Pancreas (tissue), 10 donors: ENCODE measurements around the gene BMPR2. TPM values are rescaled to one million over a fixed set of nuclear protein-coding genes. Genes with fewer than 3 reads are reported as not detected.
"Not testable (repeated sequence)": the region's sequence is repeated elsewhere in the genome, so short reads cannot be mapped to it uniquely, and the experiment has no call there.

ENCODE experiments used
- ATAC-seq, 4 donors: fragments of 200-7000 bp; cut with Tn5 transposase; one replicate each; pipeline versions ENCODE4 v1.8.0 to v1.9.1; 2020; ENCODE audit warnings: mild to moderate bottlenecking in 4 of 4, moderate library complexity in 4 of 4
- DNase-seq, 6 donors: peaks; one replicate each; pipeline ENCODE4 v3.0.0-alpha.2; 2020
- FAIRE-seq: peaks from 2 replicates; lab custom pipeline; 2012; peaks lifted over from hg19 to GRCh38; lab: Jason Lieb, UNC
- H3K27ac ChIP-seq, 4 donors: fragments of 200-600 bp; sonication (generic); 1 replicate in 3 of 4; 2 replicates in 1 of 4; pipeline versions ENCODE4 v1.5.0 to v1.8.0; 2020
- H3K27me3 ChIP-seq, 4 donors: fragments of 200-600 bp; one replicate each; pipeline ENCODE4 v1.8.0; 2021
- H3K36me3 ChIP-seq, 3 donors: fragments of 200-600 bp; sonication (generic) in 1 of 3; one replicate each; pipeline versions ENCODE4 v1.5.0 to v1.8.0; 2020 to 2021
- H3K4me1 ChIP-seq, 3 donors: fragments of 200-600 bp; one replicate each; pipeline ENCODE4 v1.8.0; 2021
- H3K4me3 ChIP-seq, 4 donors: fragments of 200-600 bp; sonication (generic) in 2 of 4; one replicate each; pipeline versions ENCODE4 v1.5.0 to v1.8.0; 2020 to 2021
- H3K9me3 ChIP-seq, 4 donors: fragments of 200-600 bp; one replicate each; pipeline ENCODE4 v1.8.0; 2021
- WGBS, 2 donors: extraction: QIAGEN DNeasy Blood & Tissue Kit; methylation state at CpG; one replicate each; pipeline ENCODE4 v1.1.7; 2013; 5-methylcytosine and 5-hydroxymethylcytosine counted together
- intact Hi-C, 3 donors: fragments of 100-400 bp; cut with DNase I; formaldehyde crosslinking; loops; one replicate each; pipeline versions ENCODE4 v1.11.1 to v1.14.2; 2022
- polyA plus RNA-seq, 2 donors: library from polyadenylated mRNA; stranded (reverse); fragments of 200-250 nt; gene quantifications; one replicate each; pipeline ENCODE4 v1.2.3, GENCODE V29; 2013
- total RNA-seq, 6 donors: library from RNA; stranded (reverse); fragmentation: NEBNext Ultra II Directional in 4 of 6; extraction: Animal tissue kit (Norgen Biotek cat#: 25700) in 4 of 6; gene quantifications; one replicate each; pipeline versions ENCODE4 v1.2.1 to v1.2.4, GENCODE V29; 2021 to 2023
- TF ChIP-seq, protein P1 (sequence below), 4 donors: fragments of 200-600 bp; sonication (generic) in 3 of 4; IDR thresholded peaks; one replicate each; pipeline versions ENCODE4 v1.5.0 to v1.8.0; 2021; ENCODE audit warnings: antibody characterized with exemption in 4 of 4
- donor health status: healthy with polysubstance abuse.
- donor health status: DM: no; HTN: no; CAD: no; lungs with moderate emphysema.
- donor health status: DM: no; HTN: no; CAD: no.
- donor health status: control.
- donor health status: control.
- donor health status: Bipolar disorder and iron deficiency.
- donor health status: DM: yes; HTN: yes; CAD: no.
- donor health status: DM: no; HTN: no; CAD: no.
- donor health status: DM: no; HTN: no; CAD: no.
- donor health status: DM: yes; HTN: yes; CAD: no.

The BMPR2 gene
- total and polyA plus RNA-seq, 8 donors = 2.5 to 30.8 (median 11.4) TPM

DNA sequence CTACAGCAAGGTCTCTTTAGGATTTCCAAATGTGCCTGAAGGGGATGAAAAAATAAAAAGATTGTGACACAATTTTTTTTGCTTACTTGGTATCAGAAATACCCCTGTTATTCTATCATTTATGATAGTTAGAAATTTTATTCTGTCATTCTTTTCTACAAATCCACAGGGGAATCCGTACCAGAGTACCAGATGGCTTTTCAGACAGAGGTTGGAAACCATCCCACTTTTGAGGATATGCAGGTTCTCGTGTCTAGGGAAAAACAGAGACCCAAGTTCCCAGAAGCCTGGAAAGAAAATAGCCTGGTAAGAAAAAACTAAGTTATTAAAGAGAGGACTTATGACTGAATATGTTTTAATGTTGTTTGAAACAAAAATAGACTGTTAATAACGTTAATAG lies 166.0 kb downstream of the BMPR2 start:
- H3K9me3 ChIP-seq = no peaks in the 10 kb centered on the region
- H3K4me3 ChIP-seq = no peak overlapping the region
- intact Hi-C loops = no loop called here
- WGBS, 2 donors = 67 to 70% methylated on average over 3 of the region's 3 CpGs
- H3K27me3 ChIP-seq = no peaks in the 10 kb centered on the region
- FAIRE-seq (peak; percentile 90), DNase-seq (no peak), ATAC-seq (no peak)
- no peak overlapping the region for H3K27ac ChIP-seq
- TF ChIP-seq, protein P1, sequence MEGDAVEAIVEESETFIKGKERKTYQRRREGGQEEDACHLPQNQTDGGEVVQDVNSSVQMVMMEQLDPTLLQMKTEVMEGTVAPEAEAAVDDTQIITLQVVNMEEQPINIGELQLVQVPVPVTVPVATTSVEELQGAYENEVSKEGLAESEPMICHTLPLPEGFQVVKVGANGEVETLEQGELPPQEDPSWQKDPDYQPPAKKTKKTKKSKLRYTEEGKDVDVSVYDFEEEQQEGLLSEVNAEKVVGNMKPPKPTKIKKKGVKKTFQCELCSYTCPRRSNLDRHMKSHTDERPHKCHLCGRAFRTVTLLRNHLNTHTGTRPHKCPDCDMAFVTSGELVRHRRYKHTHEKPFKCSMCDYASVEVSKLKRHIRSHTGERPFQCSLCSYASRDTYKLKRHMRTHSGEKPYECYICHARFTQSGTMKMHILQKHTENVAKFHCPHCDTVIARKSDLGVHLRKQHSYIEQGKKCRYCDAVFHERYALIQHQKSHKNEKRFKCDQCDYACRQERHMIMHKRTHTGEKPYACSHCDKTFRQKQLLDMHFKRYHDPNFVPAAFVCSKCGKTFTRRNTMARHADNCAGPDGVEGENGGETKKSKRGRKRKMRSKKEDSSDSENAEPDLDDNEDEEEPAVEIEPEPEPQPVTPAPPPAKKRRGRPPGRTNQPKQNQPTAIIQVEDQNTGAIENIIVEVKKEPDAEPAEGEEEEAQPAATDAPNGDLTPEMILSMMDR (IDR thresholded peaks at IDR 0.05) = no peak
- H3K4me1 ChIP-seq = peaks cover 0 to 4% (median 0%) of the 10 kb centered on the region in 3 donors
- H3K36me3 ChIP-seq = no peaks in the 10 kb centered on the region

DNA sequence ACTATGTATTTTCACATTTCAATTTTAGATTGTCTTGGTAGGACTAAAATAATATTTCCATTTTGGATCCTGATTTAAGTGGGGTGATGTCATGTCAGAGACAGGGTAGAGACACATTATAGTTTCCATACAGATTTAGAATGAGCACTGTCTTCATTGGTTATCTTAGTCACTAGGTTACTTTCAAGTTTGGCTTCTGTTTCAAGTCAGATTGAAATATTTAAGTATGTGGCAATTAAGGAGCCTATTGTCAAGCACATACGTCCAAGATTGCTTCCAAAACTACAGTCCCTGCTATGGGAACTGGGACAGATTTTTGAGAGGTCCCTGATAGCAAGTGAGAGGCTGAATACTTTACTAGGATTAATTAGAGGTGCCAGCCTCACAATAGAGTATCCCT lies 169.4 kb downstream of the BMPR2 start:
- WGBS, 2 donors = 33 to 38% methylated on average over 1 of the region's 1 CpG
- ATAC-seq = peak in 1 of 4 donors; percentile 18
- Histone ChIP-seq H3K4me3 (no peak overlapping the region), H3K36me3 (no peaks in the 10 kb centered on the region), H3K27me3 (no peaks in the 10 kb centered on the region), H3K4me1 (peaks cover 0 to 4% (median 0%) of the 10 kb centered on the region in 3 donors), H3K27ac (no peak overlapping the region), H3K9me3 (no peaks in the 10 kb centered on the region)
- FAIRE-seq = no peak
- no peak for DNase-seq
- TF ChIP-seq, protein P1 (IDR thresholded peaks at IDR 0.05) = no peak
- intact Hi-C loops = no loop called here

DNA sequence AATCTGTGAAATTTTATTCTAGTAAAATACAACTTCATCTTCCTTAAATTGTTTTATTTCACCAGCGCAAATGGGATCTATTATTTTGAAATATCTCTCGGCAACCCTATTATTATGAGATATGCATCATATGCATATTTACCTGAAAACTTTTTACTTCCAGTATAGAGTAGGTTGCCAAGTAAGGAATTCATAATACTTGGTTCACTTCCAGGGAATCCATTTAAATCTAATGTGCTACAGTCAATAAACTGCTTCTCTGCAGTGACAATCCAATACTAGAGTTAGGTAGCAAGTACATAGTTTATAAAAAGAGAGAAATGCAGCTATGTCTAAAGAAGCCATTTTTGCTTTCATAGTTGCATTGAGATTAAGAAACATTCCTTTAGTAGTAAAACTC lies 169.8 kb downstream of the BMPR2 start:
- 44% methylated on average over 2 of the region's 2 CpGs for whole genome bisulfite sequencing, 2 donors
- intact Hi-C loops = no loop called here
- Histone ChIP-seq H3K9me3 (no peaks in the 10 kb centered on the region), H3K4me1 (peaks cover 0 to 3% (median 0%) of the 10 kb centered on the region in 3 donors), H3K27ac (no peak overlapping the region), H3K4me3 (no peak overlapping the region), H3K36me3 (no peaks in the 10 kb centered on the region), H3K27me3 (no peaks in the 10 kb centered on the region)
- no peak for DNase-seq
- FAIRE-seq = no peak
- peak in 1 of 4 donors; percentile 34 for ATAC-seq
- TF ChIP-seq, protein P1 (IDR thresholded peaks at IDR 0.05) = no peak

DNA sequence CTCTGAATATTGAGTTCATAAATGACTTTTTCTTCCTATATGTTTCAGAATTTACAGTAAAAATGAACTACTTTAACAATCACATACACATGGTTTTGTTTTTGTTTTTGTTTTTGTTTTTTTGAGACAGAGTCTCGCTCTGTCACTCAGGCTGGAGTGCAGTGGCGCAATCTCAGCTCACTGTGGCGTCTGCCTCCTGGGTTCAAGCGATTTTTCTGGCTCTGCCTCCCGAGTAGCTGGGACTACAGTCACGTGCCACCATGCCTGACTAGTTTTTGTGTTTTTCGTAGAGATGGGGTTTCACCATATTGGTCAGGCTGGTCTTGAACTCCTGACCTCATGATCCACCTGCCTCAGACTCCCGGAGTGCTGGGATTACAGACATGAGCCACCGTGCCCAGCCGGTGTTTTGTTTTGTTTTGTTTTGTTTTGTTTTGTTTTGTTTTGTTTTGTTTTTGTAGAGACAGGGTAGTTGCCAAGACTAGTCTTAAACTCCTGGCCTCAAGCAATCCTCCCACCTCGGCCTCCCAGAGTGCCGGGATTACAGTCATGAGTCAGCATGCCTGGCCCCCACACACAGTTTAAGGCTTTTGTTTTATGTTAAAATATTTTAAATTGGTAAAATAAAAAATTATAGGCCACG lies 170.5 kb downstream of the BMPR2 start:
- H3K36me3 ChIP-seq, H3K4me3 ChIP-seq, H3K4me1 ChIP-seq, FAIRE-seq, intact Hi-C loops, H3K27me3 ChIP-seq, DNase-seq, H3K27ac ChIP-seq, H3K9me3 ChIP-seq, ATAC-seq: not testable (repeated sequence)
- WGBS, 2 donors = 92 to 94% methylated on average over 13 of the region's 13 CpGs

DNA sequence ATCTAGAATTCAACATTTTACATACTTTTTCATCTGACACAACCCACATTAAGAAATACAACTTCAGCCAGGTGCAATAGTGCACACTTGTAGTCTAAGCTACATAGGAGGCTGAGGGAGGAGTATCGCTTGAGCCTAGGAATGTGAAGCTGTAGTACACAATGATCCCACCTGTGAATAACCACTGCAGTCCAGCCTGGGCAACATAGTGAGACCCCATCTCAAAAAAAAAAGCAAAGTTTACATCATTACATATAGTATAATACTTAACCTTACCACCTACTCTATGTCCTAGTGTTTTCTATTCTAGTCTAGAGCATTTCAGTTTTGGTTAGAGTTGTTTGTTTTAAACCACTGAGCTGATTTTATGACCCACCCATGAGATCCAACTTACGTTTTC lies 172.1 kb downstream of the BMPR2 start:
- Histone ChIP-seq H3K9me3 (no peaks in the 10 kb centered on the region), H3K27me3 (no peaks in the 10 kb centered on the region), H3K27ac (no peak overlapping the region), H3K4me3 (no peak overlapping the region), H3K36me3 (no peaks in the 10 kb centered on the region), H3K4me1 (no peaks in the 10 kb centered on the region)
- 94% methylated on average over 2 of the region's 2 CpGs for WGBS, 2 donors
- ATAC-seq (no peak), FAIRE-seq (no peak), DNase-seq (no peak)
- TF ChIP-seq, protein P1 (IDR thresholded peaks at IDR 0.05) = no peak
- intact Hi-C loops = no loop called here

DNA sequence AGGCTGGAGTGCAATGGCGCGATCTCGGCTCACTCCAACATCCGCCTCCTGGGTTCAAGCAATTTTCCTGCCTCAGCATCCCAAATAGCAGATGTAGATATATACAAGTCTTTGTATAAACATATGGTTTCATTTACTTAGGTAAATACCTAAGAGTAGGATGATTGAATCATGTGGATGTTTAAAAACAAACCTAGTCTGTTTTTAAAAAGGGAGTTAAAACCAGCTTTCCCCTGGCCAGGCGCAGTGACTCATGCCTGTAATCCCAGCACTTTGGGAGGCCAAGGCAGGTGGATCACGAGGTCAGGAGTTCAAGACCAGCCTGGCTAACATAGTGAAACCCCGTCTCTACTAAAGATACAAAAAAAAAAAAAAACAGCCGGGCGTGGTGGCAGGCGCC lies 174.9 kb downstream of the BMPR2 start:
- intact Hi-C loops, ATAC-seq, DNase-seq, FAIRE-seq, H3K9me3 ChIP-seq, H3K27me3 ChIP-seq, H3K4me1 ChIP-seq, H3K27ac ChIP-seq, H3K4me3 ChIP-seq, H3K36me3 ChIP-seq: not testable (repeated sequence)
- WGBS, 2 donors = 92 to 96% methylated on average over 9 to 10 of the region's 10 CpGs
